ENCODE measurements around the gene OR2A25. TPM values are rescaled to one million over a fixed set of nuclear protein-coding genes. Genes with fewer than 3 reads are reported as not detected.

The OR2A25 gene
- polyA plus RNA-seq, 3 donors, result not detected

DNA sequence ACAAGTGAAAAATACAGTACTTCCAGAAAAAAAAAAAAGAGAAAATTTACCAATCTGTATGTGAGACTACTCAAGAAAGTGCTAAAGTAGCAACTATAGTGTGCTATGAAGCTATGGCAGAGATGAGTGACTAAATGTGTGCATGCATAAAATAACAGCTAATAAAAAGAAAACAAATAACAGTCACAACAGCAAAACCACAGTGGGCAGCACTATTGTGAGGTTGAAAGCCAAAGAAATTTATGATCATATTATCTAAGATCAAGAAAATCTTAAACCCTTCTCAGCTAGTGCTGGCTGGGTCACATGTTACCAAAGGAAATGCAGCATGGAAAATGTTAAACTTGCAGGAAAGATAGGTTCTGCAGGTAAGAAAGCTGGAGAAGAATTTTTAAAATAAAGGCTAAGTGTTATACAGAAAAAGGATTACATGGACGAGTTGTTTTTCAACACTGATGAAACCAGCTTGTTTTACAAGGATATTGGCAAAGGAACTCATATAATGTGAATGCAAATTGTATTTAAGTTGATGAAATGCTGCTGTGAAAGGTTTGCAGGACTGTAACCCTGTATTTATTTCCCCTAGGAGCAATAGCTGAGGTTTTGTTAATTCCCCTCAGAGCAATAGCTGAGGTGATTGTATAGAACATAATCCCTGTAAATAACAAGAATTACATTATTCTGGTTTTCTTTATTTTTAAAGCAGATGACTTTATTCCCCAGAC is 36.5 kb upstream of the OR2A25 start:
- Histone ChIP-seq H4K20me1 (ENCODE audit: insufficient read depth, low read length) (no peaks in the 10 kb centered on the region), H3K79me2 (ENCODE audit: insufficient read depth, low read length) (no peaks in the 10 kb centered on the region), H3K4me1 (ENCODE audit: control insufficient read depth in 1 of 2, insufficient read depth in 2 of 2, low read length in 2 of 2) (no peaks in the 10 kb centered on the region), H3K9ac (ENCODE audit: insufficient read depth, low read length, poor library complexity, severe bottlenecking) (no peak overlapping the region), H3K27me3 (ENCODE audit: control insufficient read depth in 2 of 2, insufficient read depth in 2 of 2, low read length in 2 of 2) (no peaks in the 10 kb centered on the region), H3K4me2 (replicated peaks; ENCODE audit: extremely low read depth, low read length, poor library complexity, severe bottlenecking) (no peak overlapping the region), H3K36me3 (replicated peaks in 1 of 2; ENCODE audit: control insufficient read depth in 1 of 2, insufficient read depth in 2 of 2, low read length in 2 of 2) (no peaks in the 10 kb centered on the region), H3K27ac (ENCODE audit: low read depth in 1 of 2, low read length in 2 of 2) (no peak overlapping the region), H3K9me3 (replicated peaks in 1 of 2; ENCODE audit: control insufficient read depth in 1 of 2, insufficient read depth in 1 of 2, low read length in 2 of 2) (no peaks in the 10 kb centered on the region), H2AFZ (ENCODE audit: insufficient read depth, low read depth, low read length, poor library complexity, severe bottlenecking) (no peak overlapping the region), H3K4me3 (replicated peaks in 1 of 3; ENCODE audit: low read depth in 2 of 3, low read length in 3 of 3) (no peak overlapping the region)
- H3K27ac Mint-ChIP-seq, result no peak overlapping the region
- intact Hi-C loops (cut with micrococcal nuclease), result no loop called here
- TF ChIP-seq, protein P1, sequence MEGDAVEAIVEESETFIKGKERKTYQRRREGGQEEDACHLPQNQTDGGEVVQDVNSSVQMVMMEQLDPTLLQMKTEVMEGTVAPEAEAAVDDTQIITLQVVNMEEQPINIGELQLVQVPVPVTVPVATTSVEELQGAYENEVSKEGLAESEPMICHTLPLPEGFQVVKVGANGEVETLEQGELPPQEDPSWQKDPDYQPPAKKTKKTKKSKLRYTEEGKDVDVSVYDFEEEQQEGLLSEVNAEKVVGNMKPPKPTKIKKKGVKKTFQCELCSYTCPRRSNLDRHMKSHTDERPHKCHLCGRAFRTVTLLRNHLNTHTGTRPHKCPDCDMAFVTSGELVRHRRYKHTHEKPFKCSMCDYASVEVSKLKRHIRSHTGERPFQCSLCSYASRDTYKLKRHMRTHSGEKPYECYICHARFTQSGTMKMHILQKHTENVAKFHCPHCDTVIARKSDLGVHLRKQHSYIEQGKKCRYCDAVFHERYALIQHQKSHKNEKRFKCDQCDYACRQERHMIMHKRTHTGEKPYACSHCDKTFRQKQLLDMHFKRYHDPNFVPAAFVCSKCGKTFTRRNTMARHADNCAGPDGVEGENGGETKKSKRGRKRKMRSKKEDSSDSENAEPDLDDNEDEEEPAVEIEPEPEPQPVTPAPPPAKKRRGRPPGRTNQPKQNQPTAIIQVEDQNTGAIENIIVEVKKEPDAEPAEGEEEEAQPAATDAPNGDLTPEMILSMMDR (IDR thresholded peaks at IDR 0.05), result no peak
- peaks cover 0 to 3% (median 0%) of the 10 kb centered on the region in 7 donors for H3K9me3 Mint-ChIP-seq
- no peaks in the 10 kb centered on the region for H3K36me3 Mint-ChIP-seq
- peaks cover 0 to 2% (median 1%) of the 10 kb centered on the region in 3 donors for H3K27me3 Mint-ChIP-seq (ENCODE audit: low read depth in 3 of 3)
- H3K4me1 Mint-ChIP-seq, result peaks cover 8% of the 10 kb centered on the region
- DNase-seq, result no peak
- WGBS (ENCODE audit: insufficient coverage), result 80% methylated on average over 1 of the region's 1 CpG
- no peak overlapping the region for H3K4me3 Mint-ChIP-seq

- Histone ChIP-seq H2AFZ (ENCODE audit: insufficient read depth, low read depth, low read length, poor library complexity, severe bottlenecking) (no peak overlapping the region), H3K4me1 (ENCODE audit: control insufficient read depth in 1 of 2, insufficient read depth in 2 of 2, low read length in 2 of 2) (no peaks in the 10 kb centered on the region), H3K4me2 (replicated peaks; ENCODE audit: extremely low read depth, low read length, poor library complexity, severe bottlenecking) (no peak overlapping the region), H3K36me3 (replicated peaks in 1 of 2; ENCODE audit: control insufficient read depth in 1 of 2, insufficient read depth in 2 of 2, low read length in 2 of 2) (no peaks in the 10 kb centered on the region), H3K9ac (ENCODE audit: insufficient read depth, low read length, poor library complexity, severe bottlenecking) (no peak overlapping the region), H4K20me1 (ENCODE audit: insufficient read depth, low read length) (no peaks in the 10 kb centered on the region), H3K9me3 (replicated peaks in 1 of 2; ENCODE audit: control insufficient read depth in 1 of 2, insufficient read depth in 1 of 2, low read length in 2 of 2) (no peaks in the 10 kb centered on the region), H3K79me2 (ENCODE audit: insufficient read depth, low read length) (no peaks in the 10 kb centered on the region), H3K4me3 (replicated peaks in 1 of 3; ENCODE audit: low read depth in 2 of 3, low read length in 3 of 3) (no peak overlapping the region), H3K27ac (ENCODE audit: low read depth in 1 of 2, low read length in 2 of 2) (no peak overlapping the region), H3K27me3 (ENCODE audit: control insufficient read depth in 2 of 2, insufficient read depth in 2 of 2, low read length in 2 of 2) (no peaks in the 10 kb centered on the region)
- Mint-ChIP-seq H3K4me1 (peaks cover 8% of the 10 kb centered on the region), H3K36me3 (no peaks in the 10 kb centered on the region), H3K27ac (no peak overlapping the region), H3K4me3 (no peak overlapping the region), H3K27me3 (ENCODE audit: low read depth in 3 of 3) (peaks cover 0 to 1% (median 0%) of the 10 kb centered on the region in 3 donors), H3K9me3 (peaks cover 0 to 4% (median 2%) of the 10 kb centered on the region in 7 donors)
- no peak for DNase-seq
- TF ChIP-seq, protein P1 (IDR thresholded peaks at IDR 0.05), result no peak
- intact Hi-C loops (cut with micrococcal nuclease), result no loop called here
Measured at GRCh38 chr7:144035385-144035784, 34.2 kb upstream of the OR2A25 start.
